CD4-positive, alpha-beta T cell treated with Interleukin-21 for 1 hour (primary cell): ENCODE data around the gene ZFAND2A.

Source experiments
- DNase-seq: peaks from one replicate; pipeline ENCODE4 v3.0.0-alpha.2; 2020

Gene ZFAND2A

GRCh38 chr7:1104516-1105179 lies 55.3 kb downstream of the ZFAND2A start:
- DNase-seq, result no peak

GRCh38 chr7:1103789-1104515 lies 56.0 kb downstream of the ZFAND2A start:
- no peak for DNase-seq

GRCh38 chr7:1103009-1103788 lies 56.8 kb downstream of the ZFAND2A start:
- peak; percentile 10 for DNase-seq
